Glutamatergic neuron (in vitro differentiated cells): Measurements from ENCODE around the gene PCTP. TPM values are rescaled to one million over a fixed set of nuclear protein-coding genes. Genes with fewer than 3 reads are reported as not detected.

Experiments
- DNase-seq: peaks from one replicate; pipeline ENCODE4 v3.0.0; 2022
- H3K27ac Mint-ChIP-seq: one replicate; pipeline ENCODE4 v1.8.0; 2020; ENCODE audit warnings: mild to moderate bottlenecking, mixed read lengths, inconsistent platforms; ENCODE audit not compliant: unreplicated experiment
- H3K27me3 Mint-ChIP-seq: one replicate; pipeline ENCODE4 v1.8.0; 2020; ENCODE audit warnings: mild to moderate bottlenecking, moderate library complexity, mixed read lengths, inconsistent platforms; ENCODE audit not compliant: unreplicated experiment
- H3K36me3 Mint-ChIP-seq: one replicate; pipeline ENCODE4 v1.8.0; 2020; ENCODE audit warnings: mild to moderate bottlenecking, mixed read lengths, inconsistent platforms; ENCODE audit not compliant: unreplicated experiment
- H3K4me1 Mint-ChIP-seq: one replicate; pipeline ENCODE4 v1.8.0; 2020; ENCODE audit warnings: mild to moderate bottlenecking, low read depth, mixed read lengths, inconsistent platforms; ENCODE audit not compliant: unreplicated experiment
- H3K4me3 Mint-ChIP-seq: one replicate; pipeline ENCODE4 v1.8.0; 2020; ENCODE audit warnings: mild to moderate bottlenecking, mixed read lengths, inconsistent platforms; ENCODE audit not compliant: unreplicated experiment
- H3K9me3 Mint-ChIP-seq: one replicate; pipeline ENCODE4 v1.8.0; 2020; ENCODE audit warnings: mild to moderate bottlenecking, moderate library complexity, mixed read lengths, inconsistent platforms; ENCODE audit not compliant: unreplicated experiment
- CTCF ChIP-seq: fragments of 200-600 bp; sonication (generic); IDR thresholded peaks from one replicate; pipeline ENCODE4 v1.5.0; 2021; ENCODE audit not compliant: partially characterized antibody, unreplicated experiment
- total RNA-seq: library from RNA; stranded (reverse); fragmentation: NEBNext Ultra II Directional; extraction: Animal tissue kit (Norgen Biotek cat#: 25700); gene quantifications from one replicate; pipeline ENCODE4 v1.2.1, GENCODE V29; 2021; ENCODE audit not compliant: unreplicated experiment

Gene PCTP
- total RNA-seq, 1 donor from 2014 or later, result 20.5 TPM

GRCh38 chr17:55706808-55707773 is 43.8 kb upstream of the PCTP start:
- no peaks in the 10 kb centered on the region for H3K27me3 Mint-ChIP-seq
- no peak overlapping the region for H3K27ac Mint-ChIP-seq
- H3K4me3 Mint-ChIP-seq, result no peak overlapping the region
- peaks cover 5% of the 10 kb centered on the region for H3K36me3 Mint-ChIP-seq
- no peak for DNase-seq
- no peak for TF ChIP-seq CTCF
- H3K9me3 Mint-ChIP-seq, result no peaks in the 10 kb centered on the region
- H3K4me1 Mint-ChIP-seq, result peaks cover 6% of the 10 kb centered on the region

GRCh38 chr17:55708175-55708974 is 42.5 kb upstream of the PCTP start:
- no peaks in the 10 kb centered on the region for H3K27me3 Mint-ChIP-seq
- H3K36me3 Mint-ChIP-seq, result peaks cover 5% of the 10 kb centered on the region
- no peak overlapping the region for H3K27ac Mint-ChIP-seq
- no peak for DNase-seq
- H3K9me3 Mint-ChIP-seq, result no peaks in the 10 kb centered on the region
- no peak overlapping the region for H3K4me3 Mint-ChIP-seq
- peaks cover 6% of the 10 kb centered on the region for H3K4me1 Mint-ChIP-seq
- TF ChIP-seq CTCF, result no peak

GRCh38 chr17:55709440-55709839 is 41.4 kb upstream of the PCTP start:
- no peak for DNase-seq
- no peak overlapping the region for H3K27ac Mint-ChIP-seq
- no peak overlapping the region for H3K4me3 Mint-ChIP-seq
- H3K9me3 Mint-ChIP-seq, result no peaks in the 10 kb centered on the region
- TF ChIP-seq CTCF, result no peak
- H3K36me3 Mint-ChIP-seq, result no peaks in the 10 kb centered on the region
- H3K4me1 Mint-ChIP-seq, result peaks cover 6% of the 10 kb centered on the region
- H3K27me3 Mint-ChIP-seq, result no peaks in the 10 kb centered on the region

GRCh38 chr17:55709984-55710383 is 40.9 kb upstream of the PCTP start:
- no peak overlapping the region for H3K27ac Mint-ChIP-seq
- no peak for DNase-seq
- H3K4me3 Mint-ChIP-seq, result no peak overlapping the region
- H3K27me3 Mint-ChIP-seq, result no peaks in the 10 kb centered on the region
- TF ChIP-seq CTCF, result no peak
- H3K9me3 Mint-ChIP-seq, result no peaks in the 10 kb centered on the region
- H3K4me1 Mint-ChIP-seq, result peaks cover 6% of the 10 kb centered on the region
- H3K36me3 Mint-ChIP-seq, result no peaks in the 10 kb centered on the region
